NCI-H1417 (cell line): Measurements from ENCODE around the gene TMEM154.
"Not testable (repeated sequence)": the region's sequence is repeated elsewhere in the genome, so short reads cannot be mapped to it uniquely, and the experiment has no call there.

Experiments used
- DNase-seq, 3 experiments: peaks; one replicate each; lab custom pipeline; 2025; lab: John Stamatoyannopoulos, UW

The TMEM154 gene

DNA sequence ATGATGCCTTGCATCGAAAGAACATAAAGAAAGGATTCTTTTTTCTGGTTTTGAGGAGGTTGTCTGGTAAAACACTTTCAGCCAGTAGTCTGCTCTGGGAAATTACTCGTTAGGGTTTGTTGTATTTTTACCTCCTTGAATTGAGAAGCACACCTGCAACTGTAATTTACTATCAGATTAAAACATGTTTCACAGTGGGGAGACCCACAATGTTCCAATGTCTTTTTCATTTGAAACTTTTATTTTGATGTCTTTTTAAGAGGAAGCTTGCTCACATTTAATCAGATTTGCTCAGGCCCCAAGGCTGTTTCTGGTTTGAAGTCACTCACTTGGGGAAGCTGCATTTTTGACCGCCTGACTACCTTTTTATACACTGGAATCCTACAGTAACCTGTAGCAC lies 12.0 kb downstream of the TMEM154 start:
- no peak for DNase-seq

DNA sequence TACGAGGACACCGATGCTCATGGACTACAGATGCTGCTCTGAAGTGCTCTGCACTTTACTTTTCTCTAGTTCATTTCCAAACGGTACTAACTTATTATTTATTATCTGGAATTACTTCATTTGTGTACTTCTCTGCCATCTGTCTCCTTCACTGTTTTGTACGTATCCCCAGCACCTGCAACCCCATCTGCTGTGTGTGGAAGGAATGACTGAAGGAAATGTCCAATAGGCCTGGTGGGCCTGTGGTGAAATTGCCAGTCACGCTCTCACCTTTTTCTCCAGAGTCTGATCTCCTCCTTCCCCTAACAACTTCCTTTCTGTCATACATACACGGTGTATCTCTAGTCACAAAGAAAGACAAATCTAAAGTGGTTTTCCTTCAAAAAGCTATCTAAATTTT lies 12.9 kb downstream of the TMEM154 start:
- DNase-seq = no peak

DNA sequence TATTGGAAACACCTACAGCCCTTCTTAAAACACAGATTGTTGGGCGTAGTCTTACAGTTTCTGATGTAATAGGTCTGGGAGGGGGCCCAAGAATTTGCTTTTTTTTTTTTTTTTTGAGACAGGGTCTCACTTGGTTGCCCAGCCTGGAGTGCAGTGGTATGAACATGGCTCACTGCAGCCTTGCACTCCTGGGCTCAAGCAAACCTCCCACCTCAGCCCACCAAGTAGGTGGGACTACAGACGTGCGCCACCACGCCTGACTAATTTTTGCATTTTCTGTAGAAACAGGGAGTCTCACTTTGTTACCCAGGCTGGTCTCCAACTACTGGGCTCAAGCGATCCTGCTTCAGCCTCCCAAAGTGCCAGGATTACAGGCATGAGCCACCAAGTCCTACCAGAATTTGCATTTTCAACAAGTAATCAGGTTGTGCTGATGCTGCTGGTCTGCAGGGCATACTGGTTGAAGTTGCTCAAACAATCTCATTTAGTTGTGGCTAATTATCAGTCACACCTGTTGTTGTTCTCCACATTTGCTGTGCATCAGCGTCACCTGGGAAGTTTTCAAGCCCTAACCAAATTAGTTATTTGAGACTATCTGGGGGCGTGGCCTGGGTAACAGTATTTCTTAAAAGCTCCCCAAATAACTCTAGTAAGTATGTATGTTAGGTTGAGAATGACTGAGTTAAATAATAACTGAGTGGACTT lies 14.0 kb downstream of the TMEM154 start:
- DNase-seq = no peak

DNA sequence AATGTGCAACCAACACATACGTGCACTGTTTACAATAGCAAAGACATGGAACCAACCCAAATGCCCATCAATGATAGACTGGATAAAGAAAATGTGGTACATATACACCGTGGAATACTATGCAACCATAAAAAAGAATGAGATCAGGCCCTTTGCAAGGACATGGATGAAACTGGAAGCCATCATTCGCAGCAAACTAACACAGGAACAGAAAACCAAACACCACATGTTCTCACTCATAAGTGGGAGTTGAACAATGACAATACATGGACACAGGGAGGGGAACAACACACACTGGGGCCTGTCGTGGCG lies 15.8 kb downstream of the TMEM154 start:
- DNase-seq = not testable (repeated sequence)

DNA sequence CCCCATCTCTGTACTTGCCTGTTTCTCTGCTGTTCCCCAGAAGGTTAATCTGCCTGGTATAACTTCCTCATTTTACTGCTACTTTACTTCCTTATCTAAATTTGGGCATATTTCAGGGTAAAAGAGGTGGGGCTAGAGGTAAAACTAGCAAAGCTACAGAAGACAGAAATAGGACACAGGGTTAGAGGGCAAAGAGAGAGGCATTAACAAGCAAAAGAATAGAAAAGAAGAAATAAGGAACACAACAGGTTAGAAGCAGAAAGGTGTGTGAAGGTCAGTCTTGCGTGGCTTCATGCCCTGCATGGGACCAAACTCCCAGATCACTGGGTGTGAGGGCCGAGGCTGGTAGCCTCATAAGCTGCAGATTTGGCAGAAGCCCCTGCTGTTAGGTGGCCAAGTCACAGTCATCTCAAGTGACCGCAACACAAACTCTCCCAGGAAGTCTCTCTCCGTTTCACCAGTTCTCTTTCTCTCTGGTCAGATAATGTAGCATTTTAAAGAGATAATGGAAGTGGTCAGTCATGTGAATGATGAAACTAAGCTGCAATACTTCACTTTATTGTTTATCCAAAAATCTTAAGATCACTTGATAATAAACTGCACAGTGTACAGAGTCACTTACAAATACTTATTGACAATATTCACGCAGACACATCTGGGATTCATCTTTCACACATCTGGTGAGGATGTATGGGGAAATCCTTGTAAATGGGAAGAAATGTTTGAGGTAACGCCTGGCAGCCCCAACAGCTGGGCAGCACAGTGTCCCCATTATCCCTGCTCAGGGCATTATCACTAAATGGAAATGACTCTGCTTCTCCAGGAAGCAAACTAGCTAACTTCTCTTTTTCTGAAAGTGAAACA lies 16.4 kb downstream of the TMEM154 start:
- DNase-seq = no peak

DNA sequence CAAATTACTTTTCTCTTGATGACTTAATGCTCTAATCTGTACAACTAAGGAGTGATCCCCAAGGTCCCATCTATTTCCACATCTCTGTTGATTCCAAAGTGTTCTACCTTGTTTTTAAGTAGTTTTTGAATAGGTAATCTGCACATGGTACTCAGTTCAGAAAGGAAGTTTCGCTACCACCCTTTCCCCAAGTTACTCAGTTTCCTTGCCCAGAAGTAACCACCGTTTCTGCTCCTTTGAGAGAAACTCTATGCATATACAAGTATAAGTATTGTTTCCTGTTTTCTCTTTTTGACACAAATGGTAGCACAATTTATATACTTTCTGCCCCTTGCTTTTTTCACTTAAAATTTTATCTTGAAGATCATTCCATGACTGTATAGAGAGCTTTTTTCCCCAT lies 18.1 kb downstream of the TMEM154 start:
- no peak for DNase-seq

GRCh38 chr4:152660526-152660925 lies 19.3 kb downstream of the TMEM154 start:
- no peak for DNase-seq

DNA sequence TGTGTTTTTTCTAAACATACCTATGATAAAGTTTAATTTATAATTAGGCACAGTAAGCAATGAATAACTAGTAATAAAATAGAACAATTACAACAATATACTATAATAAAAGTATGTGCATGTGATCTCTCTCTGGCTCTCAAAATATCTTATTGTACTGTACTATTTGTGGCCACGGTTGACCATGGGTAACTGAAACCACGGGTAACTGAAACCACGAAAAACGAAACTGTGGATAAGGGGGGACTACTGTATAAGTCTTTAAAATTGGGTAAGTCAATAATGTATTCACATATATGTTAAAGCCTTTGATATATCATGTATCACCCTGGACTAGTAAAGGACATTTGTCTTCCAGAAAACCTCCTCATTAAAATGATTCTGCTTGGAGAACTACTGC lies 20.0 kb downstream of the TMEM154 start:
- DNase-seq = no peak

GRCh38 chr4:152657657-152658056 lies 22.1 kb downstream of the TMEM154 start:
- no peak for DNase-seq

- no peak for DNase-seq
Measured at GRCh38 chr4:152655272-152656129, 24.3 kb downstream of the TMEM154 start.

DNA sequence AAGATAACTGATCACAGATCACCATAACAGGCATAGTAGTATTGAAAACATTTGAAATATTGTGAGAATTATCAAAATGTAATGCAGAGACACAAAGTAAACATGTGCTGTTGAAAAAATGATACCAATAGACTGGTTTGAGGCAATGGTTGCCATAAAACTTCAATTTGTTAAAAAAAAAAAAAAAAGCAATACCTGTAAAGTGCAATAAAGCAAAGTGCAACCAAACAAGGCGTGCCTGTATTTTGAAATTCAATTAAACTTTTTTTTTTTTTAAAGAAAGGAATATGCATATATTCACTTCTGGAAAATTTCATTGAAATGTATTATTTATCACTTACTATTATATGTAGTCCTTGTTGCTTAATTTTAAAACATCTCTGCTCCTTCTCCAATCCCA lies 27.7 kb downstream of the TMEM154 start:
- no peak for DNase-seq

- DNase-seq = no peak
Measured at GRCh38 chr4:152651473-152652060, 28.2 kb downstream of the TMEM154 start.

DNA sequence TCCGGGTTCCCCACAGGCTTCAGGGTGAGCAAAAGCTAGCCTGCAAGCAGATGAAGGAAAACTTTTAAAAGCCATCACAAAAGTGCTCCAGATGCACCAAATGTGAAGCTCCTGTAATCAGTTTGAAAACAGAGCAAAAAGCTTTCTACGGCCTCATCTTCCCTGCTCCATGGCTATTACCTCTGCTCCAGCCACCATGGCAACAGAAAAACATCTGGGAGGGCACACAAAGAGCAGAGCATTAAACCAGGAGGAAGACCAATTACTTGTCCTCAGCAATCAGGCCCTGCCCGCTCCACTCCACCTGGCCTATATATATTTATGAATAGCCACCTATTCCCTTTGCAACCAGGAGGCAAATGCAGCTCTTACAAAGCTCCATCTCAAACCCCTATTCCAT lies 33.6 kb downstream of the TMEM154 start:
- DNase-seq = peak in 2 of 3 experiments; percentile 58 to 83

- DNase-seq = no peak
Measured at GRCh38 chr4:152644130-152644529, 35.7 kb downstream of the TMEM154 start.

DNA sequence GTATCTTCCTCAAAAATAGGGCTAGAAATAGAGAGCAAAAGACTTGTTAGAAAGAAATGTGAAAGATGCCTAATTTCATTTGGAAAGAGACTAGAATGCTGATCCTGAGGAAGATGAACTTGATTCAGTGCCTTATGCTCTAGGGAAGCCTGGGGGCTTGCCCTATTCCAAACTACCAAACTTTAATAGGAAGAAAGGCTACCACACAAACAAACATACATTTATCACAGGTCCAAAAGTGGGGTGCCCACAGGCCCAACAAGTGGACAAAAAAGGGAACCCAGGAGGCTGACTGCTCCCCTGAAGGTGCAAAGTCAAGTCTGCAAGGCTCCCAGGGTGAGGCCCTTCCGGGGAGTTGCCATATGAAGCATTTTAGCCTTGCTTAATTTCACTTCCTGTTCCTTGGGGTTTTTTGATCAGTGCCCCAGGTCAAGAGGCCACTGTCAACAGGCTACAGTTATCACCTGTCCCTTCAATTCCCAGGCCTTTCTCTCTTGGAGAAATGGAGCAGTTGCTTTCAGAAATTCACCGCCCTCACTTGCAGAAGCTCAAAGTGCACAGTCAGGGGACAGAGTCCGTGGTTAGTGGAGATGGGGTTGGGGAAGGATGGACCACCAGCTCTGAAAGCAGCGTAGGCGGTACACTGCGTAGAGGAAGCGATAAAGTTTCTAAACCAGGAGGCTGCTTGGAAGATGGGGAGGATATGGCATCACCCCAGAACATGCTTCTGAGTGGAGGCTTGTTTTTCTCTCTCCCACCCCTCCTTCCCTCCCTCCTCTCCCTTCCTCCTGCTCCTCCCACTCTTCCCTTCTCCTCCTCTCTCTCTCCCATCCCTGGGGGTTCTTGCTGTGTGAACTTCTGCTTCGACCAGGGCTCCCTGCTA lies 36.4 kb downstream of the TMEM154 start:
- DNase-seq = no peak

DNA sequence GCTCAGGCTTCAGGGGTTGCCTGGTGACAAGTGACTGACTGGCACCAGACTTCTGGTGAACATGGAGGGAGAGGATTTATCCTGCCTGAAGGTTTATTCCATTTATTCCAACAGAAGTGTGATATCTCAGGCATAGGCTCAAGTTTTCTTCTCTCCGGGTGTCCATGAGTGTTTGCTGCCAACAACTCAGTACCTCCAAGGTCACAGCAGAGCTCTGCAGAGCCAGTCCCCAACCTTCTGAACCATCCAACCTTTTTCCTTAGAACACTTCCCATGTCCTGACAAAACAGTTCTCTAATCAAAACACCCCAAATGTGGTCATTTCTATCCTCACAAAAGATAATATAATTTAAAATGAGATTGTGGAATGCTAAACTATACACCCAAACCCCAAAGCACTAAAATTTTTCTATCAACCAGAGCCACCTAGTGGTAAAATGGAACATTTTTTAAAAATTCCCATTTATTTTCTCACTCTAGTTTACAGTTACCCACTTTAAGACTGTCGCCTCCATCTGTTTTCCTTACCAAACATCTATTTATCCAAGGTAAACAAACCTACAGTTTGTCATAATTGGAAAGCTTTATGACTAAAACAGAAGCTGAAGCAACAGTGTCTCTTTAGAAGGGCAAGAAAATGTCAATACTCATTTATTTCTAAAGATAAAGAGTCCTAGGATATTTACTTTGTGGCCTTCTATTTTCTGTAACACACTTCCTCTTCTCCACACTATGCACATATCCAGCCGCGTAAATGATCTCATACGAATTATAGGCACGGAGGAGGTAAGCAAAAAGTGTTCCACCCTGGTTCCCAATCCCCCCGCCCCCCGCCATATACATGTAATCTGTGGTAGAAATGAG lies 39.5 kb downstream of the TMEM154 start:
- DNase-seq = peak; percentile 7 to 56 (median 22)

DNA sequence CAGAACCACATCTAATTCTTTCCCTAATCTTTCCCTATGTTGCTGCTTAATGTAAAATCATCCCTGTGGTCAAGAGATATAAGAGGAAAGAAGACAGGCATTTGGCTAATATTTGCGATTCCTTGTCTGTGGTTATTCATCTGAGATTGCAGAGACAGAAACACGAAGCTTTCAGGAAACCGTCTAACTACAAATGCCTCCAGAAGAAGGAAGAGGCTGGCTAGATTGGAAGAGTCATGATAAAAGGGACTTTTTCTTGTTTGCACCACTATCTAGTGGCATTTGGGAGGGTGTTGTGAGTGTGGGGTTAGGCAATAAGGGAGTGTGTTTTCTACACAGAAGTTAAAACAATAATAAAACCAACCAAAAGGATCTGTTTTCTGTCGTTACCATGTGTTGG lies 43.9 kb downstream of the TMEM154 start:
- DNase-seq = no peak

DNA sequence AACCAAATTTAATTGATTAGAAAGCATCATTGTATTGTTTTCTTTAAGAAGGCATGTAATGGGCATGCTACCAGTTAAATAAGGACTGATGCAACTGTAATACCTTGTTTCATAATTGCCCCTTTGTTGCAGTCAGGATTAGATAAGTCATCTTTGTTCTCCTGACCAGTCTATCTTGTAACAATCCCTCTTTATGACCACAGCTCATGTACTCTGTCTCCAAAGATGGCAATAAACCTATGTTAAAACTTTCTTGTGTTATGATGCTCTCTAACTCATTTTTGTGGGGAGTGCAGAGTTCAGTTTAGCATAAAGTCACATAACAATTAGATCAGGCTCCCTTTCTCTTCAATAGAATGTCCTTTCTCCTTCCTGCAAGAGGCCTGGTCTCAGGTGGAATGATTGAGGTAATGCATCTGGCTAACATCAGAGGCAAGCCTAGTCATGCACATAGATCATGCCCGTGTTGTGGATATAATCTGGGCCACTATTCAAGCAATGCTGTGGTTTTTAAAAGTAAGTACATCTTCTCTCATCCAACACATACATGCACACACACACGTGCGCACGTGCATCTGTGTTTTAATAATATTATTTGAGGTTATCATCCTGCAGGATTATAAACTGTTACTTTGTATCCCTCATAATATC lies 45.6 kb downstream of the TMEM154 start:
- DNase-seq = peak in 1 of 3 experiments; percentile 43

- DNase-seq = no peak
Measured at GRCh38 chr4:152633118-152633517, 46.7 kb downstream of the TMEM154 start.

DNA sequence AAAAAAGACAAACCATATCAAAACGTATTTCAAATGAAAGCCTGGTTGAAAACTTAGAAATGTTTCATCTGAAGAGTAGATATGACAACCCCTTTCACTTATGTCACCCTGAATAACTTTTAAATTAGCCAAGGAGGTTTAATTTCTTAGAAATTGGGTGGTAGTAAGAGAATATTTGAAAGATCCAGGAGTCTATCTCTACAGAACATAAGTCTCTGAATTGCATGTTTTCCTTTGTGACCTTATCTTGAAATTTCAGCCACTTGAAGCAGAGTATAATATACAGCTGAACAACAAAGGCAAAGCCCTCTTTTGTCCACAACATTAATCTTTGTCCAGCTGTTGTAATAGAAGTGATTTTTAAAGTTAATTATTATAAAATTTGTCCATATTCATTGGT lies 49.5 kb downstream of the TMEM154 start:
- DNase-seq = no peak
